ENCODE measurements around the gene PDCD11. TPM values are rescaled to one million over a fixed set of nuclear protein-coding genes. Genes with fewer than 3 reads are reported as not detected.

The PDCD11 gene
- polyA plus RNA-seq, 3 donors = 8.6 to 15.6 (median 14.8) TPM

GRCh38 chr10:103444478-103444877 lies 48.1 kb downstream of the PDCD11 start:
- H3K27ac ChIP-seq (ENCODE audit: low read depth, low read length) = no peak overlapping the region
- WGBS, 3 donors = 59 to 82% (median 72%) methylated on average over 7 to 10 of the region's 10 CpGs

DNA sequence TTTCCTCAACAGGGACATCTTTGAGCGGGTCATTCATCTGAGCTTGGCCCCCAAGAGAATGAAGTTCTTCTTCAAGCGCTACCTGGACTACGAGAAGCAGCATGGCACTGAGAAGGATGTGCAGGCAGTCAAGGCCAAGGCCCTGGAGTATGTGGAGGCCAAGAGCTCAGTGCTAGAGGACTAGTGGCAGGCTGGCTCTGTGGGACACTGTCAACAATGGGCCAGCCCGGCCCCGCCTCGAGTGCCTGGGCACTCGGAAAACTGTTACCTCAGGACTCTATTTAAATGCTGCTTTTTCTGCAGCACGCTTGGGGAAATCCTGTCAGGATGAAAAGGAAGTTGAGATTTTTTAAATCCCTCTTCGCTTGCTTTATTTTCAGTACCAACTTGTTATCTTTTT lies 48.9 kb downstream of the PDCD11 start:
- H3K27ac ChIP-seq (ENCODE audit: low read depth, low read length) = peak overlapping the region; percentile 79
- 81 to 89% (median 85%) methylated on average over 9 of the region's 9 CpGs for WGBS, 3 donors

GRCh38 chr10:103445767-103446567 lies 49.5 kb downstream of the PDCD11 start:
- peak overlapping the region; percentile 79 for H3K27ac ChIP-seq (ENCODE audit: low read depth, low read length)
- 37 to 76% (median 44%) methylated on average over 12 of the region's 12 CpGs for WGBS, 3 donors

- WGBS, 3 donors = 95 to 97% (median 95%) methylated on average over 23 of the region's 23 CpGs
- peak overlapping the region; percentile 65 for H3K27ac ChIP-seq (ENCODE audit: low read depth, low read length)
Observed at GRCh38 chr10:103447187-103447586, 50.8 kb downstream of the PDCD11 start.

- no peak overlapping the region for H3K27ac ChIP-seq (ENCODE audit: low read depth, low read length)
Observed at GRCh38 chr10:103448746-103449145, 52.3 kb downstream of the PDCD11 start.

DNA sequence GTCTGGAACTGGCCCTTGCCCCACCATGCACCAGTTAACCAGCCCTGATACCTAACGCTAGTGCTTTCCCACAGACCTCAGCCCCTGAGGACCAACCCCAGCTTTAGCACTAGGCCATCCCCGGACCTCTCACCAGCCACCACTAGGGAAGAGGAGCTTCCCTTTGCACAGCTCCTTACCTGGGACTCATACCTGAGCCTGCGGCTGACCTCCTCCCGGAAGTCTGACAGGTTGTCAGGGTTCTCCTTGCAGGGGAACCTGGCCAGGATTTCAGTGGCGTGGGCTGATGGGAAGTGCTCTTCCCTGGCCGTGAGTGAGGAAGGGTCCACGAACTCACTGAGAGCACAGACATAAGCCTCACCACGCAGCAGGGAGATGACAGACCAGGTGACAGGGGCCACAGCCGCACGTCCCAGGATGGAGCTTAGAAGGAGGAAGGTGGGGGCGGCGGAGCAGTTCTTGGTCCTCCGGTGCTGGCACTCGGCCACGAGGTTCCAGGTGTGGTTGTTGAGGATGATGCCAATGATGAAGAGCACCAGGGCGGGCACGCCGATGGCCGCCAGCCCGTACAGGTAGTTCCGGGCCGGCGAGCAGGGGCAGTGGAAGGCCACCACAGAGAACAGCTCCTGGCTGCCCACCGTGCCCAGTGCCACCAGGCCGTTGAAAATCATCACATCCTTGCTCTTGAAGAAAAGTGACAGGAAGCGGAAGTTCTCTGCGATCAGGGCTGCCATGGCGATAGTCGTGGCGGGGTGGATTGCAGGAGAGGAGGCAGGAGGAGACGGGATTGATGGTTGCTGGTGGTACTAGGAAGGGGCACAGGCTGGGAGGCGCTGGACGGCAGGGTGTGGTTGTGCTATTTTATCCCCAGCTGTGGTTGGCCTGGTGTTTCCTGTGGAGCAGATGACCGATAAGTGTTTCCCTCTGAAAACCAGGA lies 53.0 kb downstream of the PDCD11 start:
- peak overlapping the region; percentile 71 for H3K27ac ChIP-seq (ENCODE audit: low read depth, low read length)
- 67 to 84% (median 72%) methylated on average over 33 to 34 of the region's 34 CpGs for WGBS, 3 donors

More at GRCh38 chr10:103448746-103449145, 52.3 kb downstream of the PDCD11 start:
- 33 to 73% (median 43%) methylated on average over 1 of the region's 1 CpG for WGBS, 3 donors

DNA sequence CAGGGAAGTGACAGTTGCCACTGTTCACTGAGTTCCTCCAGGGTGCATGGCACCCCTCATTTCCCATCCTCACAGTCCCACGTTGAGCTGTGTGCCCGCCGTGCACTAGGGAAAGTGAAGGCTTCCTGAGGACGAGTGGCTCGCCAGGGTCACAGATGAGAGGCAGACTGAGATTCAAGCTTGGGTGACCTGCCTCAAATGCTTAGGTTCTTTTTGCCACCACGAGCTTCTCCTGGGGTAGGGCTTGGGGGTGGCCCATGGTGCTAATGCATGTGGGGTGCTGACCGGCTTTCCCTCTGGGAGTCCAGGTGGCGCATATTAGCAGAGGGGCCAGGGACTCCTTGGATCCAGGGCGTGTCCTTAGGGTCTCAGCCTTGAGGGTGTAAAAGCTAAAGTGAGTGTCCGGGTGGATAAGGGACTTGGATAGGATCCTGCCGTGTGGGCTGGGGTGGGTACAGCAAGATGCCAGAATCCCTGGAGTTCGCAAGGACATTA lies 53.8 kb downstream of the PDCD11 start:
- WGBS, 3 donors = 72 to 86% (median 74%) methylated on average over 12 of the region's 12 CpGs
- peak overlapping the region; percentile 48 for H3K27ac ChIP-seq (ENCODE audit: low read depth, low read length)

DNA sequence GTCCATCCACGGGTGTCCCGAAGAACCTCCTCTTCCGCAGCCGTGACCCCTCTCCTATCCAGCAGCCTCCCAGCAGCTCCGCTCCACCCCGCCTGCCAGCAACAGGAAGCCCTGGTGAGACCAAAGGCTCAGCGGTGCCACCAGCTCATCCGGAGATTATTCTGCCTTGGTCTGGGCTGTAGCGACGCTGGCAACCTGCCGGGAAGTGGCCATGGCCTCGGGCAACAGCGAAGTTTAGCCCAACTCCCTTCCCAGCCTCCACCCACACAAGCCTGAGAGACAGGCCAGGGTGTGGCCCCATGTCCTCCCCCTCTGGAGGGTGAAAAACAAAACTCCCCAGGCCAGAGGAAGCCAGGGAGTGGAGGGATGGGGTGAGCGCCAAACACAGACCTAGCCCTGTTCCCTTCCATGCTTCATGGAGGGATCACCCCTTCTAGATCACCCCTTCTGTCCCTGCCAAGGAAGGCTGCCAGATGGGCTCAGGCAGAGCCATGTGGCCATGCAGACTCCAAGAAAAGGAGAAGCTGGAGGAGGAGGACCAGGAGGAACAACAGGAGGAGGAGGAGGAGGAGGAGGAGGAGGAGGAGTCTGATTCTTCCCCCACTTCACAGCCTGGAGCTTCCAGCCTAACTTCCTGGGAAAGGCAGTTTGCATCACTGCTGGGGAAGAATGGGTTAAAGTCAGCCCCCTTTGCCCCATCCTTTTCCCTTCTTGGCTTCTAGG lies 54.8 kb downstream of the PDCD11 start:
- peak overlapping the region; percentile 71 for H3K27ac ChIP-seq (ENCODE audit: low read depth, low read length)
- 2 to 50% (median 9%) methylated on average over 14 of the region's 14 CpGs for WGBS, 3 donors

DNA sequence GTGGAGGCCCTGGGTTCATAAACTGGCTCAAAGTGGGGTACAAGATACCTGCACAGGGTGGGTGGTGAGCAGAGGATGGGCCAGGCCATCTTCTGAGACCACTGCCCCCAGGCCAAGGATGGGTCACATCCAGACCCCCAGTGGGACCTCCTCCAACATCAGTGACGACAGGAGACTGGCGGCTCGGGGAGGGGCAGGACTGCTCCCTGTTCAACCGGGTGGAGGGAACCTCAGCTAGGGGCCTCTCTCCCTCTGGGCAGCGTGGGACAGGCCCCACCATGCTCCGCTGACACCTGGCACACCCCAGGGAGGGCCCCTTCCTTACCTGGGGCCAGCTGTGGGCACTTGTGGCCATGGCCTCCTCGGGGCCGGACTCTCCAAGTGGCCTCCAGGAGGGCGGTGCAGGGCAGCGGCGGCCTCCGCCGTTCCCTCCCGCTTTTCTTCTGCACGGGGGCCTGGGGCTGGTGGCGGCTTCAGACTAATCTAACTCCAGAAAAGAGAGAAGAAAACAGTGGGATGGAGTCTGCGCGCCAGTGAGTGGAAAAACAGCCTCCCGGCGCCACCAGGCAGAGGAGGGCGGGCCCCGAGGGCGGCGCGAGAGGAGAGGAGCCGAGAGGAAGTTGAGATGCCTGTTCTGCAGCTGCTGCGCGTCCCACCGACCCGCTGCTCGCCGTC lies 55.5 kb downstream of the PDCD11 start, which contains the start of gene CALHM2:
Gene CALHM2 (minus strand): TSS at position 540 of the 675 bp plus-strand sequence. CDS start 2,429 bp downstream, outside the sequence.
- peak within 1 kb of the TSS; percentile 71 for H3K27ac ChIP-seq (ENCODE audit: low read depth, low read length)
- 0 to 7% (median 1%) methylated on average over 25 to 32 of the region's 32 CpGs for WGBS, 3 donors

DNA sequence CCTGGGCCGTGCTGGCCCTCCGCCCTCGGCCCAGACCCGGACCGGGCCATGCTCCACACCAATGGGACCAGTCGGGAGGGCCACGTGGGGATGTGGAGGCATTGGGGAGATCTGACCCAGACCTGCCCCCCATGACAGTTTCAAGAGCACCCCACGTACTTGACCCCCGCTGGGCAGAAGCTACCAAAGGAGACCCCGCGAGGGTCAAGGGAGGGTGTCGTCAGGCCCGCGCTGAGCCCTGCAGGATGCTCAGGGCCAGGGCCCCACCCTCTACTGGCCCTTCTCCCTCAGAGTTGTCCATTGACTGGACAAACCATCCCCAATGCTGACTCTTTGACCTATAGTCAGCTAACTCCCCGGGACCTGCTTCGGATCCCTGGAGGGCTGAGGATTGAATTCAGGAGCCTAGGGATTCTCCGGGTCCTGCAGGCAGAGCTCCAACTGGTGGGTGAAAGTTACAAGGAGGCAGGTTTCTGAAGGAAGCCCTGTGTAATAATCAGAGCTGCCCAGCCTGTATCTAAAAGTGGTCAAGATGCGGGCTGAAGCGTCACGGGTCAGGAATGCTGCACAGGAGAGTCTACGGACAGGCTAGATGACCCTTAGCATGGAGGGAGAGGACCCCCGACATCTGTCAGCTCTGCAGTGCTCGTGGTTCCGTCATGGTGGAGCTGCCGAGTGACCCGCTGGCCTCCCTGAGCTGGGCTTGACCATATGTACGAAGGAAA lies 56.2 kb downstream of the PDCD11 start:
- WGBS, 3 donors = 30 to 33% (median 31%) methylated on average over 22 to 27 of the region's 27 CpGs

DNA sequence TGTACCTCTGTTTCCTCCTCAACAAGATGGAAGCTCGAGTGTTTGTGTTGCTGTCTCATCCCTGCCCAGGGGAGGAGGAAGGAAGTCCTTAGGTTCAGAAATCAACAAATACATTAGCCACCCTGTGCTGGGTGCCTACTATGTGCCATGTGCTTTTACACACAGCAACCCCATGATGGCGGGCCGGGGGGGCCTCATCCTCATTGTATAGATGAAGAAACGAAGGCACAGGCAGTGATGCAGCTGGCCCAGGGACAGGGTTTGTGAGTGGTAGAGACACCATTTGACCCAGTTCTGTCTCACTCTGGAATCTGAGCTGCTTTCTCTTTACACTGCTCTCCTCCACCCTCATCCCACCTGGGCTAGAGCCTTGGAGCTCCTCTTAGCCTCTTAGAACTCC lies 57.6 kb downstream of the PDCD11 start:
- 79 to 91% (median 83%) methylated on average over 4 of the region's 4 CpGs for WGBS, 3 donors
- H3K27ac ChIP-seq (ENCODE audit: low read depth, low read length) = no peak overlapping the region

More for the DNA sequence above, 56.2 kb downstream of the PDCD11 start:
- H3K27ac ChIP-seq (ENCODE audit: low read depth, low read length) = peak overlapping the region; percentile 71

- H3K27ac ChIP-seq (ENCODE audit: low read depth, low read length) = no peak overlapping the region
- WGBS, 3 donors = 85 to 91% (median 88%) methylated on average over 25 of the region's 25 CpGs
Observed at GRCh38 chr10:103455235-103455634, 58.8 kb downstream of the PDCD11 start.

- 90 to 96% (median 91%) methylated on average over 9 of the region's 9 CpGs for WGBS, 3 donors
- H3K27ac ChIP-seq (ENCODE audit: low read depth, low read length) = no peak overlapping the region
Observed at GRCh38 chr10:103456074-103456660, 59.7 kb downstream of the PDCD11 start.

DNA sequence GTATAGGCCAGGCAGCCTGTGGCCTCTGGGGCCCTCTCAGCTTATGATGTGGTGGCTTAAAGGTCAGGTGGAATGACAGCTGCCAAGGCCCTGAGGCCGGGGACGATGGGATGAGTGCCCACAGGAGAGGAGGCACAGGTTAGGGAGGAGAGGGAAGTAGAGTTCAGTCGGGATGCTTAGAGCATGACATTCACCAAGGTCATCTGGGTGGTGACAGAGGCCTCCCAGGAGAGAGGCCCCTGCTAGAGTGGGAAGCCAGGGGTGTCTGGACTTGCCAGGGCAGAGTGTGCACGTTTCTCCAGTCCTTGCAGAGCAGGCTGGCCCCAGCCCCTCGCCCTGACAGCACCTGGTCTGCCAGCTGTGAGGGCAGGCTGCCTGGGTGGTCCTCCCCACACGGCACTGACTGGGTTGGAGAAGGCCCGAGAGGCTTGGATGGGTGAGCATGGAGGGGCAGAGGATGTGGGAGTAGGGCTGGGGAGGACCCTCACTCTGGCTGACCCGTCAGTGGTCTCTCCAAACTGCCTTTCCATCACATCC lies 60.8 kb downstream of the PDCD11 start:
- no peak overlapping the region for H3K27ac ChIP-seq (ENCODE audit: low read depth, low read length)
- 74 to 91% (median 85%) methylated on average over 6 to 8 of the region's 8 CpGs for WGBS, 3 donors

DNA sequence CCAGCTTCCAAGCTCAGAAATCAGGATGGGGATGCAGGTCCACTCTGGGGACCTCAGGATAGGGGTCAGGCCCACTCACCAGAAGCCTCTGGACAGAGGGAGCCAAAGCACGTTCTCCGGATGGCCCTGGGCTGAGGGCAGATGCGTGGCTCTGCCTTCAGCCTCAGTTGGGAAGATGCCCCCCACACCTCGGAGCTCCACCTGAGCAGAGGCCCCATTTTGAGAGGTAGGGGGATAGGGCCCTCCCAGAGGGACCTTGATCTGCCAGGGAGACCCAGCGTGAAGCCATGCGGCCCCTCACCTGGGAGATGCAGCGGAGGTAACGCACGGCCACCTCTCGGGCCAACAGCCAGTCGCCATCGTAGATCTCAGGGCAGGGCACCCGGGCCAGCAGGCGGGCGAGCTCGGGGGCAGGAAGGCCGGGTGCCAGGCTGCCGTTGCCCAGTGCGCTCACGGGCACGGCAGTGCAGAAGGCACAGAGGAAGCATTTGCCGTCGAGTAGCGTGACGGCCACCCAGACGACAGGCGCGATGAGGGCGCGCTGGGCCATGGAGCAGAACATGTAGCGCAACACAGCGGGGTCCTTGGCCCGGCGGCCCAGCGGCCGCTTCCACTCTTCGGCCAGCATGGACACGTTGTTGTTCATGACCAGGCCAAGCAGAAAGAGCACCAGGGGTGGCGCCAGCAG lies 61.6 kb downstream of the PDCD11 start:
- 95 to 97% (median 97%) methylated on average over 39 of the region's 39 CpGs for WGBS, 3 donors
- no peak overlapping the region for H3K27ac ChIP-seq (ENCODE audit: low read depth, low read length)

GRCh38 chr10:103458720-103459119 lies 62.3 kb downstream of the PDCD11 start, which contains the start of gene CALHM1:
CALHM1 (minus strand) TSS chr10:103458900; CDS start chr10:103458751, 149 bp downstream.
- H3K27ac ChIP-seq (ENCODE audit: low read depth, low read length) = no peak within 1 kb of the TSS
- WGBS, 3 donors = 62 to 74% (median 67%) methylated on average over 6 to 8 of the region's 9 CpGs
